H9 (cell line): ENCODE measurements around the gene GSX1. TPM values are rescaled to one million over a fixed set of nuclear protein-coding genes. Genes with fewer than 3 reads are reported as not detected.

ENCODE experiments used
- DNase-seq: peaks from one replicate; pipeline ENCODE4 v3.0.0-alpha.2; 2017
- H2AFZ ChIP-seq: one replicate; pipeline ENCODE4 v1.6.1; 2013; ENCODE audit warnings: mild to moderate bottlenecking, low read length, control low read depth, moderate library complexity
- H2AK5ac ChIP-seq: 2 replicates; pipeline ENCODE4 v1.6.1; 2013; ENCODE audit warnings: low read length, control low read depth, mixed read lengths; ENCODE audit not compliant: insufficient read length
- H2BK120ac ChIP-seq: one replicate; pipeline ENCODE4 v1.6.1; 2013; ENCODE audit warnings: low read depth, mild to moderate bottlenecking, low read length, control low read depth, inconsistent platforms; ENCODE audit not compliant: poor library complexity, severe bottlenecking
- H2BK12ac ChIP-seq: 2 replicates; pipeline ENCODE4 v1.6.1; 2013; ENCODE audit warnings: low read length, control low read depth, mixed read lengths, low read depth; ENCODE audit not compliant: insufficient read length
- H2BK15ac ChIP-seq: 2 replicates; pipeline ENCODE4 v1.6.1; 2013; ENCODE audit warnings: low read depth, low read length, control low read depth
- H2BK20ac ChIP-seq: one replicate; pipeline ENCODE4 v1.6.1; 2013; ENCODE audit warnings: low read depth, mild to moderate bottlenecking, low read length, control low read depth, inconsistent platforms; ENCODE audit not compliant: poor library complexity, severe bottlenecking
- H2BK5ac ChIP-seq: 2 replicates; pipeline ENCODE4 v1.6.1; 2013; ENCODE audit warnings: low read length, control low read depth, mixed read lengths; ENCODE audit not compliant: insufficient read length
- H3K14ac ChIP-seq: 2 replicates; pipeline ENCODE4 v1.6.1; 2013; ENCODE audit warnings: low read length, control low read depth; ENCODE audit not compliant: insufficient read depth
- H3K18ac ChIP-seq: 2 replicates; pipeline ENCODE4 v1.6.1; 2013; ENCODE audit warnings: low read depth, mild to moderate bottlenecking, mixed read lengths, low read length, control low read depth; ENCODE audit not compliant: insufficient read length
- H3K23ac ChIP-seq: 2 replicates; pipeline ENCODE4 v1.6.1; 2013; ENCODE audit warnings: low read length, control low read depth, mixed read lengths, low read depth; ENCODE audit not compliant: insufficient read length
- H3K23me2 ChIP-seq: 2 replicates; pipeline ENCODE4 v1.6.1; 2013; ENCODE audit warnings: low read depth, mild to moderate bottlenecking, mixed read lengths, low read length, control low read depth; ENCODE audit not compliant: insufficient read length, poor library complexity, severe bottlenecking
- H3K27ac ChIP-seq: 2 replicates; pipeline ENCODE4 v1.5.1; 2013; ENCODE audit warnings: low read length, control low read depth, mixed read lengths, low read depth; ENCODE audit not compliant: insufficient read length
- H3K27me3 ChIP-seq: 2 replicates; pipeline ENCODE4 v1.6.1; 2013; ENCODE audit warnings: low read length, control low read depth, inconsistent platforms; ENCODE audit not compliant: insufficient read depth
- H3K4ac ChIP-seq: 2 replicates; pipeline ENCODE4 v1.6.1; 2013; ENCODE audit warnings: low read depth, mild to moderate bottlenecking, control low read depth, inconsistent platforms, low read length, moderate library complexity
- H3K4me1 ChIP-seq: 2 replicates; pipeline ENCODE4 v1.6.1; 2013; ENCODE audit warnings: low read length, control low read depth, inconsistent platforms; ENCODE audit not compliant: insufficient read depth
- H3K4me2 ChIP-seq: 2 replicates; pipeline ENCODE4 v1.6.1; 2013; ENCODE audit warnings: low read length, control low read depth, mixed read lengths; ENCODE audit not compliant: insufficient read length, insufficient read depth
- H3K56ac ChIP-seq: 2 replicates; pipeline ENCODE4 v1.6.1; 2013; ENCODE audit warnings: low read depth, mild to moderate bottlenecking, mixed read lengths, low read length, control low read depth; ENCODE audit not compliant: insufficient read length
- H3K79me1 ChIP-seq: 2 replicates; pipeline ENCODE4 v1.6.1; 2013; ENCODE audit warnings: low read depth, mild to moderate bottlenecking, moderate library complexity, low read length, control low read depth, inconsistent platforms; ENCODE audit not compliant: insufficient read depth, poor library complexity, severe bottlenecking
- H3K79me2 ChIP-seq: 2 replicates; pipeline ENCODE4 v1.6.1; 2013; ENCODE audit warnings: low read length, control low read depth, inconsistent platforms; ENCODE audit not compliant: insufficient read depth
- H3K9ac ChIP-seq: 2 replicates; pipeline ENCODE4 v1.6.1; 2013; ENCODE audit warnings: low read length, control low read depth, mixed read lengths; ENCODE audit not compliant: insufficient read length; ENCODE audit errors: extremely low read depth
- H3K9me3 ChIP-seq: one replicate; pipeline ENCODE4 v1.6.1; 2013; ENCODE audit warnings: low read depth, low read length, inconsistent platforms; ENCODE audit not compliant: control insufficient read depth
- H3T11ph ChIP-seq: one replicate; pipeline ENCODE4 v1.6.1; 2013; ENCODE audit warnings: mild to moderate bottlenecking, low read length, control low read depth, inconsistent platforms
- H4K20me1 ChIP-seq: one replicate; pipeline ENCODE4 v1.6.1; 2013; ENCODE audit not compliant: control insufficient read depth, insufficient read length, insufficient read depth
- H4K5ac ChIP-seq: 2 replicates; pipeline ENCODE4 v1.6.1; 2013; ENCODE audit warnings: low read depth, mild to moderate bottlenecking, mixed read lengths, low read length, control low read depth; ENCODE audit not compliant: insufficient read length
- H4K8ac ChIP-seq: replicated peaks from 2 replicates; pipeline ENCODE4 v1.6.1; 2013; ENCODE audit warnings: low read length, control low read depth, mixed read lengths, low read depth; ENCODE audit not compliant: insufficient read length
- H4K91ac ChIP-seq: 2 replicates; pipeline ENCODE4 v1.6.1; 2013; ENCODE audit warnings: low read depth, mild to moderate bottlenecking, moderate library complexity, mixed read lengths, low read length, control low read depth; ENCODE audit not compliant: insufficient read length
- H3K27ac Mint-ChIP-seq, 3 experiments: 2 replicates in 2 of 3; 3 replicates in 1 of 3; pipeline ENCODE4 v1.8.0; 2020 to 2021; ENCODE audit warnings: mixed read lengths in 3 of 3, mild to moderate bottlenecking in 1 of 3, moderate library complexity in 1 of 3
- H3K27me3 Mint-ChIP-seq: 2 replicates; pipeline ENCODE4 v1.8.0; 2021; ENCODE audit warnings: low read depth, mild to moderate bottlenecking, moderate library complexity, mixed read lengths
- H3K36me3 Mint-ChIP-seq, 3 experiments: 2 replicates in 2 of 3; 3 replicates in 1 of 3; pipeline ENCODE4 v1.8.0; 2020 to 2021; ENCODE audit warnings: low read depth in 3 of 3, mixed read lengths in 3 of 3; ENCODE audit not compliant: insufficient read depth in 1 of 3
- H3K4me1 Mint-ChIP-seq, 2 experiments: 2 replicates each; pipeline ENCODE4 v1.8.0; 2020; ENCODE audit warnings: mixed read lengths in 2 of 2
- H3K4me3 Mint-ChIP-seq, 2 experiments: 2 replicates in 1 of 2; 3 replicates in 1 of 2; pipeline ENCODE4 v1.8.0; 2020 to 2021; ENCODE audit warnings: mild to moderate bottlenecking in 2 of 2, mixed read lengths in 2 of 2, moderate library complexity in 1 of 2
- H3K9me3 Mint-ChIP-seq, 2 experiments: 2 replicates in 1 of 2; 3 replicates in 1 of 2; pipeline ENCODE4 v1.8.0; 2020; ENCODE audit warnings: mild to moderate bottlenecking in 2 of 2, mixed read lengths in 2 of 2, moderate library complexity in 1 of 2
- WGBS: extraction: QIAGEN DNeasy Blood & Tissue Kit; methylation state at CpG from one replicate; pipeline ENCODE4 v1.1.7; 2013; ENCODE audit warnings: missing lambda C conversion rate, low lambda C conversion rate, mixed read lengths; ENCODE audit not compliant: insufficient read length; ENCODE audit errors: extremely low coverage; 5-methylcytosine and 5-hydroxymethylcytosine counted together
- total RNA-seq: library from RNA; stranded (reverse); gene quantifications from 2 replicates; pipeline ENCODE4 v1.2.1, GENCODE V29; 2021
- TF ChIP-seq, protein P1 (sequence below): fragments of 200-600 bp; sonication (generic); conservative IDR thresholded peaks from 3 replicates; pipeline ENCODE4 v1.8.0; 2021; ENCODE audit warnings: antibody characterized with exemption, mild to moderate bottlenecking

GSX1 gene
- total RNA-seq, 1 experiment from 2014 or later = not detected

DNA sequence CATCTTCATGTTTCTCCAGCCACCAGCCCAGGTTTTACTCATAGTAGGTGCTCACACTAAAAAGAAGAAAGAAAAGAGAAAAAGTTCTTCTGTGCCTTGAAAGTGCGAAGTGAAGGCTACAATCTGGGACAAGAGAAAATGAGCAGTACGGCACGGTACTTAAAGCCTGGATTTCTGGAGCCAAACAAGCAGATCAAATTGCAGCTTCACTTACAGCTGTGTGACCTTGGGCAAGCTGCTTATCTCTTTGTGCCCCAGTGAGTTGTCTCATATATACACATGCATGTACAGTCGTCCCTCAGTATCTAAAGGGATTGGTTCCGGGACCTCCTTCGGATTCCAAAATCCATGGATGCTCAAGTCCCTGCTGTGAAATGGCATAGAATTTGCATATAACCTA, 41.8 kb downstream of the GSX1 start:
- no peak overlapping the region for H3K18ac ChIP-seq
- no peak overlapping the region for H3K4me2 ChIP-seq
- TF ChIP-seq, protein P1, sequence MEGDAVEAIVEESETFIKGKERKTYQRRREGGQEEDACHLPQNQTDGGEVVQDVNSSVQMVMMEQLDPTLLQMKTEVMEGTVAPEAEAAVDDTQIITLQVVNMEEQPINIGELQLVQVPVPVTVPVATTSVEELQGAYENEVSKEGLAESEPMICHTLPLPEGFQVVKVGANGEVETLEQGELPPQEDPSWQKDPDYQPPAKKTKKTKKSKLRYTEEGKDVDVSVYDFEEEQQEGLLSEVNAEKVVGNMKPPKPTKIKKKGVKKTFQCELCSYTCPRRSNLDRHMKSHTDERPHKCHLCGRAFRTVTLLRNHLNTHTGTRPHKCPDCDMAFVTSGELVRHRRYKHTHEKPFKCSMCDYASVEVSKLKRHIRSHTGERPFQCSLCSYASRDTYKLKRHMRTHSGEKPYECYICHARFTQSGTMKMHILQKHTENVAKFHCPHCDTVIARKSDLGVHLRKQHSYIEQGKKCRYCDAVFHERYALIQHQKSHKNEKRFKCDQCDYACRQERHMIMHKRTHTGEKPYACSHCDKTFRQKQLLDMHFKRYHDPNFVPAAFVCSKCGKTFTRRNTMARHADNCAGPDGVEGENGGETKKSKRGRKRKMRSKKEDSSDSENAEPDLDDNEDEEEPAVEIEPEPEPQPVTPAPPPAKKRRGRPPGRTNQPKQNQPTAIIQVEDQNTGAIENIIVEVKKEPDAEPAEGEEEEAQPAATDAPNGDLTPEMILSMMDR = no peak
- no peak overlapping the region for H4K91ac ChIP-seq
- no peaks in the 10 kb centered on the region for H3K36me3 Mint-ChIP-seq
- no peak overlapping the region for H3K56ac ChIP-seq
- DNase-seq = no peak
- H3K79me1 ChIP-seq = no peaks in the 10 kb centered on the region
- H3K9me3 Mint-ChIP-seq = peaks cover 0 to 3% of the 10 kb centered on the region in 2 experiments; a peak in 1 of 5 replicates
- H3K4me3 Mint-ChIP-seq = no peak overlapping the region
- peaks cover 2% of the 10 kb centered on the region for H3K23me2 ChIP-seq
- no peak overlapping the region for H3K4ac ChIP-seq
- no peaks in the 10 kb centered on the region for H3K9me3 ChIP-seq
- H2AK5ac ChIP-seq = no peak overlapping the region
- H4K5ac ChIP-seq = no peak overlapping the region
- no peak overlapping the region for H3K14ac ChIP-seq
- no peaks in the 10 kb centered on the region for H3K4me1 ChIP-seq
- no peak overlapping the region for H2BK15ac ChIP-seq
- no peak overlapping the region for H2AFZ ChIP-seq
- no peak overlapping the region for H4K8ac ChIP-seq
- H3K4me1 Mint-ChIP-seq = peaks cover 2 to 4% of the 10 kb centered on the region in 2 experiments; a peak in 2 of 4 replicates
- no peak overlapping the region for H3K27ac ChIP-seq
- peaks cover 4% of the 10 kb centered on the region; the same call in 1 of the 2 replicates for H3K27me3 ChIP-seq
- no peak overlapping the region for H3K27ac Mint-ChIP-seq
- H2BK12ac ChIP-seq = no peak overlapping the region
- no peak overlapping the region for H2BK120ac ChIP-seq
- H3K23ac ChIP-seq = no peak overlapping the region
- H3K27me3 Mint-ChIP-seq = peaks cover 94% of the 10 kb centered on the region
- no peak overlapping the region for H3K9ac ChIP-seq
- H2BK20ac ChIP-seq = no peak overlapping the region
- no peak overlapping the region for H3T11ph ChIP-seq
- H3K79me2 ChIP-seq = no peaks in the 10 kb centered on the region
- WGBS = no CpG with 5 or more reads among the region's 6 CpGs
- no peaks in the 10 kb centered on the region for H4K20me1 ChIP-seq
- no peak overlapping the region for H2BK5ac ChIP-seq
